Measurements from ENCODE around the gene LYPLA2. TPM values are rescaled to one million over a fixed set of nuclear protein-coding genes. Genes with fewer than 3 reads are reported as not detected.

The LYPLA2 gene
- total and polyA plus RNA-seq, 2 donors (not counting 1 experiment from before 2014, with no cell fraction given): 50.6 to 60.5 TPM

DNA sequence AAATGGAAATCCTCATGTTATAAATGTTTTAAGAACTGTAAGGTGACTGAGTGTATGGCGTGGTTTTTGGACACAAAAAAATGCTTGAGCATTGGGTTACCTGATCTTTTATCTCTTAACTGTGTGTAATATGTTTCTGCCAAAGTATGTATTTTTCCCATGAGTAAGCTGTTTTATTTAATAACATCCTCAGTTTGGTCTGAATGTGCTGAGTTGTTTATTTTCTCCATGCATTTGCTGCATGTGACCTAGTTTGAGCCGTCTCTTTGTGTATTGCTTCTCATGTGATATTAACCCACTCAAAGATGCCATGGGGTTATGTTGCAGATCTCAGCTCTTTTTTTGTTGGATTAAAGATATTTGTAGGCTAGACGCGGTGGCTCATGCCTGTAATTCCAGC lies 6.1 kb upstream of the LYPLA2 start:
- Histone ChIP-seq H3K9ac (ENCODE audit: low read length) (no peak overlapping the region), H3K4me2 (replicated peaks; ENCODE audit: low read depth, low read length, poor library complexity, severe bottlenecking) (no peak overlapping the region), H3K27ac (ENCODE audit: low read length in 2 of 2) (no peak overlapping the region), H3K79me2 (ENCODE audit: control insufficient read depth, insufficient read depth, low read length) (peaks cover 17% of the 10 kb centered on the region), H3K4me1 (ENCODE audit: control insufficient read depth in 2 of 2, insufficient read depth in 2 of 2, low read length in 2 of 2) (peaks cover 0 to under 1% of the 10 kb centered on the region in 2 donors), H3K9me3 (ENCODE audit: control extremely low read depth in 1 of 3, control insufficient read depth in 2 of 3, insufficient read depth in 1 of 3, low read length in 2 of 3) (no peaks in the 10 kb centered on the region), H2AFZ (ENCODE audit: insufficient read depth, low read depth, low read length, poor library complexity, severe bottlenecking) (no peak overlapping the region), H3K4me3 (ENCODE audit: control extremely low read depth in 1 of 5, extremely low read depth in 1 of 5, insufficient read depth in 1 of 5, low read depth in 2 of 5, low read length in 4 of 5) (no peak overlapping the region), H3K27me3 (replicated peaks in 1 of 4; ENCODE audit: control extremely low read depth in 1 of 4, control insufficient read depth in 3 of 4, insufficient read depth in 4 of 4, low read length in 3 of 4) (no peaks in the 10 kb centered on the region), H3K36me3 (replicated peaks in 1 of 2; ENCODE audit: control extremely low read depth in 1 of 2, control insufficient read depth in 1 of 2, extremely low read depth in 1 of 2, insufficient read depth in 2 of 2, low read length in 1 of 2) (peaks cover 0 to 37% of the 10 kb centered on the region in 2 experiments), H4K20me1 (ENCODE audit: control insufficient read depth, insufficient read depth, low read length, poor library complexity, severe bottlenecking) (peaks cover 8% of the 10 kb centered on the region)
- Mint-ChIP-seq H3K27ac (no peak overlapping the region), H3K9me3 (ENCODE audit: insufficient read depth) (no peaks in the 10 kb centered on the region), H3K4me1 (peaks cover 8% of the 10 kb centered on the region), H3K4me3 (no peak overlapping the region), H3K27me3 (no peaks in the 10 kb centered on the region)
- 100% methylated on average over 2 of the region's 4 CpGs for WGBS (ENCODE audit: insufficient coverage)
- ChIA-PET CTCF (interaction anchor here (0.6 to 1.2 kb wide), 3 partner anchors 16 to 484 kb away, joined by 3 read pairs; partner anchors contain the start of gene GALE), POLR2A (no interaction called here)
- TF ChIP-seq, protein P1, sequence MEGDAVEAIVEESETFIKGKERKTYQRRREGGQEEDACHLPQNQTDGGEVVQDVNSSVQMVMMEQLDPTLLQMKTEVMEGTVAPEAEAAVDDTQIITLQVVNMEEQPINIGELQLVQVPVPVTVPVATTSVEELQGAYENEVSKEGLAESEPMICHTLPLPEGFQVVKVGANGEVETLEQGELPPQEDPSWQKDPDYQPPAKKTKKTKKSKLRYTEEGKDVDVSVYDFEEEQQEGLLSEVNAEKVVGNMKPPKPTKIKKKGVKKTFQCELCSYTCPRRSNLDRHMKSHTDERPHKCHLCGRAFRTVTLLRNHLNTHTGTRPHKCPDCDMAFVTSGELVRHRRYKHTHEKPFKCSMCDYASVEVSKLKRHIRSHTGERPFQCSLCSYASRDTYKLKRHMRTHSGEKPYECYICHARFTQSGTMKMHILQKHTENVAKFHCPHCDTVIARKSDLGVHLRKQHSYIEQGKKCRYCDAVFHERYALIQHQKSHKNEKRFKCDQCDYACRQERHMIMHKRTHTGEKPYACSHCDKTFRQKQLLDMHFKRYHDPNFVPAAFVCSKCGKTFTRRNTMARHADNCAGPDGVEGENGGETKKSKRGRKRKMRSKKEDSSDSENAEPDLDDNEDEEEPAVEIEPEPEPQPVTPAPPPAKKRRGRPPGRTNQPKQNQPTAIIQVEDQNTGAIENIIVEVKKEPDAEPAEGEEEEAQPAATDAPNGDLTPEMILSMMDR (IDR thresholded peaks at IDR 0.05): no peak
- no peak for TF ChIP-seq EZH2 (IDR thresholded peaks at IDR 0.05; ENCODE audit: borderline replicate concordance, insufficient read depth, low read depth, low read length, poor library complexity, severe bottlenecking)
- DNase-seq (no peak), ATAC-seq (ENCODE audit: low read depth) (no peak)
- intact Hi-C loops (cut with micrococcal nuclease): no loop called here

DNA sequence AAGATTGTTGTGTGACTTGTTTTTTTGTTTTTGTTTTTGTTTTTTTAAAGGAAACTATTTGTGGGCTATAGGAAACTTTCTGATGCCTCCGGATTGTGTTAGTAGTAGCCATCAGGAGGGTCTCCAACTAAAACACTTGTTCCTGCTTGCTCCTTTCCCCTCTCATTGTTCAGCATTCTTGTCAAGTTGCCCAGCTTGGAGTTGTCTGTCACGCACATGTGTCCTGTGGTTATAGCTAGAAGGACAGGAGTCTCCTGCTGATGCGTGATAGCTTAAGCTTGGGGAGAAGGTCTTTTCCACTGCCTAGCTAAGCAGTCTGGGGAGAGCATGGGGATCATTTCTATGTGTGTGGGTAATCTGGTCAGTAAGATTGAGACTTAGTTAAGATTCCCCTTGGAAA lies 3.2 kb upstream of the LYPLA2 start:
- H3K27ac ChIP-seq (ENCODE audit: low read length in 2 of 2): no peak overlapping the region
- H3K9me3 ChIP-seq (ENCODE audit: control extremely low read depth in 1 of 3, control insufficient read depth in 2 of 3, insufficient read depth in 1 of 3, low read length in 2 of 3): no peaks in the 10 kb centered on the region
- Mint-ChIP-seq H3K9me3 (ENCODE audit: insufficient read depth) (no peaks in the 10 kb centered on the region), H3K27ac (no peak overlapping the region), H3K4me3 (no peak overlapping the region), H3K27me3 (no peaks in the 10 kb centered on the region), H3K4me1 (peaks cover 18% of the 10 kb centered on the region)
- no peak overlapping the region for H3K4me2 ChIP-seq (replicated peaks; ENCODE audit: low read depth, low read length, poor library complexity, severe bottlenecking)
- no peak overlapping the region for H3K9ac ChIP-seq (ENCODE audit: low read length)
- no peak overlapping the region for H3K4me3 ChIP-seq (ENCODE audit: control extremely low read depth in 1 of 5, extremely low read depth in 1 of 5, insufficient read depth in 1 of 5, low read depth in 2 of 5, low read length in 4 of 5)
- DNase-seq (no peak), ATAC-seq (ENCODE audit: low read depth) (no peak)
- peaks cover 8% of the 10 kb centered on the region for H4K20me1 ChIP-seq (ENCODE audit: control insufficient read depth, insufficient read depth, low read length, poor library complexity, severe bottlenecking)
- ChIA-PET POLR2A (interaction anchor here (0.6 kb wide), 1 partner anchor 90 kb away, joined by 4 read pairs; no protein-coding TSS in a partner anchor), CTCF (interaction anchor here (0.7 to 1.8 kb wide), 5 partner anchors 16 to 454 kb away, joined by 3 to 7 read pairs (median 4); partner anchors contain the start of gene CNR2)
- peaks cover 11 to 21% of the 10 kb centered on the region in 2 donors for H3K4me1 ChIP-seq (ENCODE audit: control insufficient read depth in 2 of 2, insufficient read depth in 2 of 2, low read length in 2 of 2)
- H3K36me3 ChIP-seq (replicated peaks in 1 of 2; ENCODE audit: control extremely low read depth in 1 of 2, control insufficient read depth in 1 of 2, extremely low read depth in 1 of 2, insufficient read depth in 2 of 2, low read length in 1 of 2): peaks cover 0 to 32% of the 10 kb centered on the region in 2 experiments
- peaks cover 19% of the 10 kb centered on the region for H3K79me2 ChIP-seq (ENCODE audit: control insufficient read depth, insufficient read depth, low read length)
- intact Hi-C loops (cut with micrococcal nuclease): no loop called here
- no peak overlapping the region for H2AFZ ChIP-seq (ENCODE audit: insufficient read depth, low read depth, low read length, poor library complexity, severe bottlenecking)
- TF ChIP-seq, protein P1 (IDR thresholded peaks at IDR 0.05): no peak
- TF ChIP-seq EZH2 (IDR thresholded peaks at IDR 0.05; ENCODE audit: borderline replicate concordance, insufficient read depth, low read depth, low read length, poor library complexity, severe bottlenecking): no peak
- 100% methylated on average over 2 of the region's 3 CpGs for WGBS (ENCODE audit: insufficient coverage)
- H3K27me3 ChIP-seq (replicated peaks in 1 of 4; ENCODE audit: control extremely low read depth in 1 of 4, control insufficient read depth in 3 of 4, insufficient read depth in 4 of 4, low read length in 3 of 4): no peaks in the 10 kb centered on the region
